Occipital lobe (tissue), 2 donors: ENCODE data around the gene TMEM254. TPM values are rescaled to one million over a fixed set of nuclear protein-coding genes. Genes with fewer than 3 reads are reported as not detected.
"Not testable (repeated sequence)": the region's sequence is repeated elsewhere in the genome, so short reads cannot be mapped to it uniquely, and the experiment has no call there.

ENCODE experiments used
- DNase-seq: peaks from one replicate; lab custom pipeline; 2025; lab: John Stamatoyannopoulos, UW
- total RNA-seq: library from RNA; depleted of rRNA; stranded (reverse); fragments of >200 nt; gene quantifications from one replicate; pipeline ENCODE4 v1.2.3, GENCODE V29; 2014

TMEM254 gene
- total RNA-seq, result 8.6 TPM

- peak; percentile 80 for DNase-seq
These were observed at the start of gene TMEM254 for GRCh38 chr10:80078448-80079311. TMEM254 (plus strand) TSS chr10:80078665; CDS start chr10:80078700, 35 bp downstream.

GRCh38 chr10:80029205-80029604 is 49.3 kb upstream of the TMEM254 start:
- not testable (repeated sequence) for DNase-seq

GRCh38 chr10:80029865-80030264 is 48.6 kb upstream of the TMEM254 start:
- DNase-seq, result not testable (repeated sequence)

GRCh38 chr10:80032503-80032902 is 46.0 kb upstream of the TMEM254 start:
- DNase-seq, result no peak

GRCh38 chr10:80034766-80035165 is 43.7 kb upstream of the TMEM254 start:
- DNase-seq, result not testable (repeated sequence)

GRCh38 chr10:80035430-80035829 is 43.0 kb upstream of the TMEM254 start:
- not testable (repeated sequence) for DNase-seq

GRCh38 chr10:80036921-80037500 is 41.5 kb upstream of the TMEM254 start:
- DNase-seq, result not testable (repeated sequence)

- not testable (repeated sequence) for DNase-seq
These were observed 40.2 kb upstream of the TMEM254 start for GRCh38 chr10:80038226-80038625.

- no peak for DNase-seq
These were observed 37.3 kb upstream of the TMEM254 start for GRCh38 chr10:80041162-80041561.

GRCh38 chr10:80044935-80045334 is 33.5 kb upstream of the TMEM254 start:
- not testable (repeated sequence) for DNase-seq

- DNase-seq, result peak; percentile 35
These were observed 31.6 kb upstream of the TMEM254 start for GRCh38 chr10:80046629-80047441.

GRCh38 chr10:80050752-80051151 is 27.7 kb upstream of the TMEM254 start:
- no peak for DNase-seq

GRCh38 chr10:80051993-80052392 is 26.5 kb upstream of the TMEM254 start:
- DNase-seq, result no peak

- no peak for DNase-seq
These were observed 22.7 kb upstream of the TMEM254 start for GRCh38 chr10:80055760-80056159.

GRCh38 chr10:80057171-80057570 is 21.3 kb upstream of the TMEM254 start:
- DNase-seq, result no peak

- no peak for DNase-seq
These were observed 14.2 kb upstream of the TMEM254 start for GRCh38 chr10:80064120-80064886.

- no peak for DNase-seq
These were observed 11.7 kb upstream of the TMEM254 start for GRCh38 chr10:80066809-80067208.

GRCh38 chr10:80067821-80068220 is 10.6 kb upstream of the TMEM254 start:
- not testable (repeated sequence) for DNase-seq

- no peak for DNase-seq
These were observed 10.2 kb upstream of the TMEM254 start for GRCh38 chr10:80068270-80068669.

- peak; percentile 56 for DNase-seq
These were observed 8.4 kb upstream of the TMEM254 start for GRCh38 chr10:80070057-80070456.

GRCh38 chr10:80072584-80072983 is 5.9 kb upstream of the TMEM254 start:
- DNase-seq, result no peak
